A673 (cell line): ENCODE results near the gene TSNAXIP1. TPM values are rescaled to one million over a fixed set of nuclear protein-coding genes. Genes with fewer than 3 reads are reported as not detected.

Experiments used
- BruUV-seq: library from RNA; stranded (reverse); fragments of 400-500 nt; replicated peaks from 2 replicates; lab custom pipeline; 2021; lab: Mats Ljungman, UMichigan
- CTCF ChIA-PET: fragments of 300-600 bp; sonication (Branson Sonifier 250); formaldehyde crosslinking; loops from one replicate; lab custom pipeline; 2022; ENCODE audit warnings: antibody characterized with exemption; lab: Charles Lee
- POLR2A ChIA-PET: fragments of 300-600 bp; sonication (Branson Sonifier 250); formaldehyde crosslinking; loops from one replicate; lab custom pipeline; 2022; ENCODE audit warnings: antibody characterized with exemption; ENCODE audit not compliant: low non-redundant PET; lab: Charles Lee
- DNase-seq: peaks from one replicate; pipeline ENCODE4 v3.0.0-alpha.2; 2015; ENCODE audit warnings: low spot score
- H3K27ac ChIP-seq: fragments of 200-600 bp; sonication (generic); 2 replicates; pipeline ENCODE4 v1.5.1; 2016; ENCODE audit warnings: mixed run types, low read depth, mild to moderate bottlenecking, mixed read lengths, antibody characterized with exemption, low read length; ENCODE audit not compliant: poor library complexity, severe bottlenecking
- H3K27me3 ChIP-seq: fragments of 200-600 bp; sonication (generic); replicated peaks from 2 replicates; pipeline ENCODE4 v1.6.1; 2017; ENCODE audit warnings: mixed run types, low read depth, mild to moderate bottlenecking, mixed read lengths, antibody characterized with exemption, low read length; ENCODE audit not compliant: insufficient read depth, poor library complexity
- H3K36me3 ChIP-seq: fragments of 200-600 bp; sonication (generic); 2 replicates; pipeline ENCODE4 v1.6.1; 2016; ENCODE audit warnings: mixed run types, mild to moderate bottlenecking, mixed read lengths, antibody characterized with exemption, low read length; ENCODE audit not compliant: insufficient read depth, poor library complexity, severe bottlenecking
- H3K4me1 ChIP-seq: fragments of 200-600 bp; sonication (generic); 2 replicates; pipeline ENCODE4 v1.6.1; 2017; ENCODE audit warnings: mixed run types, mild to moderate bottlenecking, mixed read lengths, antibody characterized with exemption, low read length; ENCODE audit not compliant: insufficient read depth, poor library complexity, severe bottlenecking
- H3K4me3 ChIP-seq: fragments of 200-600 bp; sonication (generic); 2 replicates; pipeline ENCODE4 v1.5.1; 2016; ENCODE audit warnings: low read depth, mixed run types, mild to moderate bottlenecking, mixed read lengths, low read length; ENCODE audit not compliant: poor library complexity, severe bottlenecking
- H3K9me3 ChIP-seq: fragments of 200-600 bp; sonication (generic); 2 replicates; pipeline ENCODE4 v1.6.1; 2016; ENCODE audit warnings: mixed run types, low read depth, mild to moderate bottlenecking, mixed read lengths, antibody characterized with exemption, low read length; ENCODE audit not compliant: poor library complexity, severe bottlenecking
- EZH2 ChIP-seq: fragments of 200-600 bp; sonication (generic); IDR thresholded peaks from 2 replicates; pipeline ENCODE4 v1.6.1; 2017; ENCODE audit warnings: borderline replicate concordance, low read depth, mild to moderate bottlenecking, mixed read lengths, antibody characterized with exemption, low read length; ENCODE audit not compliant: poor library complexity, severe bottlenecking
- intact Hi-C: fragments of 100-400 bp; cut with micrococcal nuclease; formaldehyde crosslinking; loops from one replicate; pipeline ENCODE4 v1.10.0; 2022; ENCODE audit not compliant: unreplicated experiment
- total RNA-seq: library from RNA; stranded (reverse); gene quantifications from 2 replicates; pipeline ENCODE4 v1.2.3, GENCODE V29; 2021
- TF ChIP-seq, protein P1 (sequence below): fragments of 300-800, 200-600 bp; sonication (generic); conservative IDR thresholded peaks from 2 replicates; pipeline ENCODE4 v1.5.1; 2017; ENCODE audit warnings: low read depth, mild to moderate bottlenecking, antibody characterized with exemption, low read length, moderate library complexity, mixed read lengths

The TSNAXIP1 gene
- total RNA-seq, 1 experiment from 2014 or later: 1.0 TPM

DNA sequence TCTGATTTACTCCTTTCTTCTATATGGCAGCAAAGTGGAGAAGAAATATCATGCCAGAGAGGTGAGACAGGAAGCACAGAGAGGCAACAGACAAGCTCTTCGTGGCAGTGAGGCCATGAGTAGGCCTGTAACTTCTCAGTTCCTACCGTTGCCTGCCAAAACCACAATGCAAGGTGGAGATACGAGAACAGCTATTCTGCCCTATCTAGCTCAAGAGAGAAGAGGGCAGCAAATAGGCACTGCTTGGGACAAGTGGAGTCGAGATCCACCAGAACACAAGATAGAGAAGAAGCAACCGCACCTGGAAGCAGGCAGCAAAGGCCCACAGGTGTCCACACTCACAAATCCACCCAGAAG lies 25.1 kb upstream of the TSNAXIP1 start:
- H3K4me3 ChIP-seq: no peak overlapping the region
- no TSS peak for BruUV-seq
- no peak for DNase-seq
- no peaks in the 10 kb centered on the region for H3K27me3 ChIP-seq
- H3K4me1 ChIP-seq: no peaks in the 10 kb centered on the region
- ChIA-PET POLR2A (no interaction called here), CTCF (no interaction called here)
- no peaks in the 10 kb centered on the region for H3K9me3 ChIP-seq
- TF ChIP-seq EZH2: no peak
- TF ChIP-seq, protein P1, sequence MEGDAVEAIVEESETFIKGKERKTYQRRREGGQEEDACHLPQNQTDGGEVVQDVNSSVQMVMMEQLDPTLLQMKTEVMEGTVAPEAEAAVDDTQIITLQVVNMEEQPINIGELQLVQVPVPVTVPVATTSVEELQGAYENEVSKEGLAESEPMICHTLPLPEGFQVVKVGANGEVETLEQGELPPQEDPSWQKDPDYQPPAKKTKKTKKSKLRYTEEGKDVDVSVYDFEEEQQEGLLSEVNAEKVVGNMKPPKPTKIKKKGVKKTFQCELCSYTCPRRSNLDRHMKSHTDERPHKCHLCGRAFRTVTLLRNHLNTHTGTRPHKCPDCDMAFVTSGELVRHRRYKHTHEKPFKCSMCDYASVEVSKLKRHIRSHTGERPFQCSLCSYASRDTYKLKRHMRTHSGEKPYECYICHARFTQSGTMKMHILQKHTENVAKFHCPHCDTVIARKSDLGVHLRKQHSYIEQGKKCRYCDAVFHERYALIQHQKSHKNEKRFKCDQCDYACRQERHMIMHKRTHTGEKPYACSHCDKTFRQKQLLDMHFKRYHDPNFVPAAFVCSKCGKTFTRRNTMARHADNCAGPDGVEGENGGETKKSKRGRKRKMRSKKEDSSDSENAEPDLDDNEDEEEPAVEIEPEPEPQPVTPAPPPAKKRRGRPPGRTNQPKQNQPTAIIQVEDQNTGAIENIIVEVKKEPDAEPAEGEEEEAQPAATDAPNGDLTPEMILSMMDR: no peak
- H3K27ac ChIP-seq: no peak overlapping the region
- intact Hi-C loops: no loop called here
- H3K36me3 ChIP-seq: no peaks in the 10 kb centered on the region

- BruUV-seq: no TSS peak
- Histone ChIP-seq H3K4me3 (no peak overlapping the region), H3K9me3 (no peaks in the 10 kb centered on the region), H3K27me3 (no peaks in the 10 kb centered on the region), H3K27ac (no peak overlapping the region), H3K36me3 (no peaks in the 10 kb centered on the region), H3K4me1 (no peaks in the 10 kb centered on the region)
- no peak for DNase-seq
- POLR2A ChIA-PET: no interaction called here
- TF ChIP-seq, protein P1: no peak
- no peak for TF ChIP-seq EZH2
- CTCF ChIA-PET: no interaction called here
- intact Hi-C loops: no loop called here
Measured at GRCh38 chr16:67782567-67783352, 23.9 kb upstream of the TSNAXIP1 start.

DNA sequence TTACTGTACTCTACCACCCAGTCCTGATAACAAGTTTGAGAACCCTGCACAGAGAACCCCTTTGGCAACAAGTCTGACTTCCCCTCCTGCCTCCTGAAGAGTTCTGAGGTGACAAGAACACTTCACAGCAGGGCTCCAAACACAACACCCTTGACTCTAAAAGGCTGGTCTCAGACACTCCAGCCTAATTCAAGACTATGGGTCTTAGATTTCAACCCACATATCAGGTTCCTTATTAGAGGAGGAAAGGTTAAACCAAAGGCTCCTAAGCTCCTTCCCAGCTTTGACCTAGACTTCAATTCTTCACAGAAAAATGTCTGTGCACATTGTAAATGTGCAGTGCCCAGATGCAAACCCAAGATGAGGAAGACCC lies 23.4 kb upstream of the TSNAXIP1 start:
- ChIA-PET POLR2A (interaction anchor here (0.7 kb wide), 1 partner anchor 125 kb away, joined by 12 read pairs; no protein-coding TSS in a partner anchor), CTCF (no interaction called here)
- no peaks in the 10 kb centered on the region for H3K9me3 ChIP-seq
- no peak for DNase-seq
- H3K27me3 ChIP-seq: no peaks in the 10 kb centered on the region
- H3K4me3 ChIP-seq: no peak overlapping the region
- H3K4me1 ChIP-seq: no peaks in the 10 kb centered on the region
- intact Hi-C loops: no loop called here
- no peak for TF ChIP-seq EZH2
- TF ChIP-seq, protein P1: no peak
- no peak overlapping the region for H3K27ac ChIP-seq
- BruUV-seq: no TSS peak
- no peaks in the 10 kb centered on the region for H3K36me3 ChIP-seq
